OCI-LY7 (cell line): ENCODE data around the gene METTL21A. TPM values are rescaled to one million over a fixed set of nuclear protein-coding genes. Genes with fewer than 3 reads are reported as not detected.

Source experiments
- BruUV-seq: library from RNA; stranded (reverse); fragments of 400-500 nt; replicated peaks from 2 replicates; lab custom pipeline; 2021; lab: Mats Ljungman, UMichigan
- CTCF ChIA-PET: fragments of 300-600 bp; sonication (Branson Sonifier 250); formaldehyde crosslinking; loops from one replicate; lab custom pipeline; 2022; ENCODE audit warnings: antibody characterized with exemption; ENCODE audit not compliant: unreplicated experiment; lab: Charles Lee
- POLR2A ChIA-PET: fragments of 300-600 bp; sonication (Branson Sonifier 250); formaldehyde crosslinking; loops from one replicate; lab custom pipeline; 2022; ENCODE audit warnings: antibody characterized with exemption; lab: Charles Lee
- DNase-seq: peaks from one replicate; pipeline ENCODE4 v3.0.0-alpha.2; 2015; ENCODE audit warnings: low spot score
- H2AFZ ChIP-seq: fragments of 200-600 bp; sonication (generic), shearing (Covaris generic); 2 replicates; pipeline ENCODE4 v1.6.1; 2014; ENCODE audit warnings: mild to moderate bottlenecking, antibody characterized with exemption, low read length, moderate library complexity
- H3K27ac ChIP-seq: fragments of 200-600 bp; sonication (generic); 2 replicates; pipeline ENCODE4 v1.5.1; 2014; ENCODE audit warnings: mixed run types, low read depth, mild to moderate bottlenecking, moderate library complexity, low read length, inconsistent platforms; ENCODE audit not compliant: poor library complexity, severe bottlenecking
- H3K36me3 ChIP-seq: fragments of 200-600 bp; sonication (generic); 2 replicates; pipeline ENCODE4 v1.6.1; 2014; ENCODE audit warnings: mild to moderate bottlenecking, antibody characterized with exemption, low read length, moderate library complexity, mixed read lengths; ENCODE audit not compliant: insufficient read depth
- H3K4me1 ChIP-seq: fragments of 200-600 bp; sonication (generic); 2 replicates; pipeline ENCODE4 v1.5.1; 2014; ENCODE audit warnings: mild to moderate bottlenecking, low read length; ENCODE audit not compliant: insufficient read depth, poor library complexity, severe bottlenecking
- H3K4me2 ChIP-seq: fragments of 200-600 bp; sonication (generic); 2 replicates; pipeline ENCODE4 v1.6.1; 2014; ENCODE audit warnings: mild to moderate bottlenecking, low read length
- H3K4me3 ChIP-seq: fragments of 200-600 bp; sonication (generic); 2 replicates; pipeline ENCODE4 v1.5.1; 2014; ENCODE audit warnings: mild to moderate bottlenecking, low read depth, low read length; ENCODE audit not compliant: poor library complexity, severe bottlenecking
- H3K79me2 ChIP-seq: fragments of 200-600 bp; sonication (generic); 2 replicates; pipeline ENCODE4 v1.6.1; 2016; ENCODE audit warnings: low read depth, mild to moderate bottlenecking, low read length, moderate library complexity, mixed read lengths; ENCODE audit not compliant: insufficient read depth
- H3K9me2 ChIP-seq: fragments of 200-600 bp; sonication (generic); 2 replicates; pipeline ENCODE4 v1.6.1; 2016; ENCODE audit warnings: mild to moderate bottlenecking, low read length, mixed read lengths; ENCODE audit not compliant: insufficient read depth
- H3K9me3 ChIP-seq: fragments of 200-600 bp; sonication (generic); 2 replicates; pipeline ENCODE4 v1.6.1; 2014; ENCODE audit warnings: mild to moderate bottlenecking, mixed run types, low read length, mixed read lengths
- H4K20me1 ChIP-seq: fragments of 200-600 bp; sonication (generic); 2 replicates; pipeline ENCODE4 v1.6.1; 2014; ENCODE audit warnings: mild to moderate bottlenecking, antibody characterized with exemption, low read length, moderate library complexity, mixed read lengths; ENCODE audit not compliant: insufficient read depth
- CTCF ChIP-seq: fragments of 200-600 bp; sonication (generic); conservative IDR thresholded peaks from 2 replicates; pipeline ENCODE4 v1.5.1; 2014; ENCODE audit warnings: mild to moderate bottlenecking, antibody characterized with exemption, low read length, moderate library complexity, mixed read lengths
- EZH2phosphoT487 ChIP-seq: fragments of 200-600 bp; sonication (generic); IDR thresholded peaks from 2 replicates; pipeline ENCODE4 v1.6.1; 2018; ENCODE audit warnings: low read depth, borderline replicate concordance, mild to moderate bottlenecking, mixed run types, antibody characterized with exemption, low read length, moderate library complexity, mixed read lengths
- intact Hi-C: fragments of 100-400 bp; cut with micrococcal nuclease; formaldehyde crosslinking; loops from one replicate; pipeline ENCODE4 v1.10.0; 2022; ENCODE audit not compliant: unreplicated experiment
- total RNA-seq, 2 experiments: library from RNA; depleted of rRNA in 1 of 2; stranded (reverse); fragments of >200 nt in 1 of 2; shearing (Covaris generic) in 1 of 2; gene quantifications; 2 replicates each; pipeline ENCODE4 v1.2.3, GENCODE V29; 2014 to 2022

The METTL21A gene
- total RNA-seq, 2 experiments from 2014 or later = 55.2 to 58.9 TPM

DNA sequence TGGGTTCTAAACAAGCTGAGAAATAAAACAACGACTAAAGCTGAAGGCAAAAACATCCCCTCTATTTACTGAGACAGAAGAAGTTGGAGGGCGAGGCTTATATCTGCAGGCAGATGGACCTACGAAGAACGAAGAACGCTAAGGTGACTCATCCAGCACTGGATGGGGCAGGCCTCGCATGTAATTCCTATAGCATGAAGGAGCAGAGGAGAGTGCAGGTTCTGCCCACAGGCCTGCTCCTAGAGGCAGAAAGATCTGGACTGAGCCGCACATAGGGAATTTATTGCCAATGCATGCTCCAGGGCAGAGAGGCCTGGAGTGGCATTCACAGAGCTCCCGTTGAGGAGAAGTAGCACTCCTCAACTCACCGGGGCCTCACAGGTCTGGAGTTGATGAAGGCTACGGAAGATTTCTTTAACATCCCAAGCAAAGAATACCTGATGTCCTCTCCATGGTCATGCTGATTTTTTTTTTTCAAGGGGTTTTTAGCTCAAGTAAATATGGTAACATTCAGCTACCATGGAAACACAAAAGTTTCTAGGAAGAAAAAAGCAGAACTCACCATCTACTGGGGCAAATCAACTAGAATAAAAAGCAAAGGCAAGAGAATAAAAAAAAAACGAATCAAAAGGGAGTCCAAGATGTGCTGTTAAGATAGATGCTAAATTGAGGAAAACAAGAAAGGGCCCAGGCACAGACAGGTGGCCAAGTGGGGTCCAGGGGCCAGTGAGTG lies 10.4 kb upstream of the METTL21A start:
- Histone ChIP-seq H3K27ac (no peak overlapping the region), H3K4me2 (no peak overlapping the region), H3K79me2 (no peaks in the 10 kb centered on the region), H3K9me3 (peaks cover 9% of the 10 kb centered on the region), H3K9me2 (no peaks in the 10 kb centered on the region), H3K36me3 (no peaks in the 10 kb centered on the region), H3K4me1 (peaks cover 6% of the 10 kb centered on the region), H2AFZ (no peak overlapping the region), H3K4me3 (no peak overlapping the region), H4K20me1 (no peaks in the 10 kb centered on the region)
- TF ChIP-seq CTCF (no peak), EZH2phosphoT487 (no peak)
- no TSS peak for BruUV-seq
- DNase-seq = no peak
- ChIA-PET CTCF (no interaction called here), POLR2A (interaction anchor here (2.3 to 2.6 kb wide), 2 partner anchors 10 to 12 kb away, joined by 8 to 9 read pairs; partner anchors contain the start of gene METTL21A)
- intact Hi-C loops = no loop called here

- H3K9me2 ChIP-seq = no peaks in the 10 kb centered on the region
- H3K79me2 ChIP-seq = no peaks in the 10 kb centered on the region
- peaks cover 19% of the 10 kb centered on the region for H3K4me1 ChIP-seq
- H3K4me2 ChIP-seq = no peak overlapping the region
- no peaks in the 10 kb centered on the region for H3K36me3 ChIP-seq
- no peak overlapping the region for H3K4me3 ChIP-seq
- ChIA-PET CTCF (interaction anchor here (0.8 to 1.4 kb wide), 3 partner anchors 23 to 407 kb away, joined by 3 to 4 read pairs (median 3); no protein-coding TSS in a partner anchor), POLR2A (interaction anchor here (0.8 to 2.2 kb wide), 10 partner anchors 8 to 833 kb away, joined by 3 to 7 read pairs (median 3); partner anchors contain the start of genes CCNYL1 and METTL21A)
- no peak overlapping the region for H3K27ac ChIP-seq
- no peak for TF ChIP-seq EZH2phosphoT487
- no peaks in the 10 kb centered on the region for H4K20me1 ChIP-seq
- no TSS peak for BruUV-seq
- DNase-seq = no peak
- no peaks in the 10 kb centered on the region for H3K9me3 ChIP-seq
- intact Hi-C loops = no loop called here
- H2AFZ ChIP-seq = no peak overlapping the region
Measured at GRCh38 chr2:207633686-207634085, 8.5 kb upstream of the METTL21A start.

- H3K27ac ChIP-seq = no peak overlapping the region
- H3K79me2 ChIP-seq = no peaks in the 10 kb centered on the region
- no peaks in the 10 kb centered on the region for H3K9me2 ChIP-seq
- no peaks in the 10 kb centered on the region for H4K20me1 ChIP-seq
- H3K9me3 ChIP-seq = no peaks in the 10 kb centered on the region
- H3K36me3 ChIP-seq = no peaks in the 10 kb centered on the region
- ChIA-PET POLR2A (interaction anchor here (0.8 to 2.2 kb wide), 11 partner anchors 7 to 832 kb away, joined by 3 to 7 read pairs (median 3); partner anchors contain the start of genes CCNYL1 and METTL21A), CTCF (interaction anchor here (1.3 to 1.4 kb wide), 2 partner anchors 24 to 73 kb away, joined by 3 to 4 read pairs; no protein-coding TSS in a partner anchor)
- BruUV-seq = no TSS peak
- intact Hi-C loops = no loop called here
- peaks cover 19% of the 10 kb centered on the region for H3K4me1 ChIP-seq
- H3K4me2 ChIP-seq = no peak overlapping the region
- TF ChIP-seq CTCF (no peak), EZH2phosphoT487 (no peak)
- no peak for DNase-seq
- 0 out of 2 replicates have a peak overlapping the region, but pooled peaks have one; percentile 7 for H2AFZ ChIP-seq
- H3K4me3 ChIP-seq = no peak overlapping the region
Measured at GRCh38 chr2:207632575-207633493, 7.6 kb upstream of the METTL21A start.
